ENCODE data around the gene MRNIP. TPM values are rescaled to one million over a fixed set of nuclear protein-coding genes. Genes with fewer than 3 reads are reported as not detected.
A peak's percentile ranks its signal among the peaks of the same experiment; 100 is the strongest.

Gene MRNIP
- total and polyA plus RNA-seq, 12 donors: 6.6 to 45.1 (median 12.7) TPM

GRCh38 chr5:179906294-179906794 is 47.7 kb upstream of the MRNIP start:
- 90% methylated on average over 24 of the region's 24 CpGs for WGBS, 2 donors
- intact Hi-C loops (cut with DNase I): loop anchor here in 6 of 10 donors (5.0 to 10.0 kb wide), 9 partner anchors 34 to 242 kb away; partner anchors contain the start of genes MRNIP (in 2 of the 6), RNF130 (in 2 of the 6), MGAT4B (in 1 of the 6) and SQSTM1 (in 1 of the 6)

GRCh38 chr5:179905161-179905560 is 46.5 kb upstream of the MRNIP start:
- intact Hi-C loops (cut with DNase I): loop anchor here in 6 of 10 donors (5.0 to 10.0 kb wide), 9 partner anchors 33 to 240 kb away; partner anchors contain the start of genes MRNIP (in 2 of the 6), RNF130 (in 2 of the 6), MGAT4B (in 1 of the 6) and SQSTM1 (in 1 of the 6)
- TF ChIP-seq CTCF (IDR thresholded peaks at IDR 0.05): no peak
- Histone ChIP-seq H3K4me1 (peaks cover 7 to 28% (median 20%) of the 10 kb centered on the region in 9 donors), H3K27me3 (no peaks in the 10 kb centered on the region), H3K36me3 (peaks cover 0 to 54% (median 0%) of the 10 kb centered on the region in 9 donors), H3K9me3 (no peaks in the 10 kb centered on the region), H3K4me3 (no peak overlapping the region), H3K27ac (no peak overlapping the region)
- ATAC-seq (no peak), DNase-seq (no peak)
- 87 to 93% methylated on average over 8 of the region's 8 CpGs for WGBS, 2 donors

More at GRCh38 chr5:179906294-179906794, 47.7 kb upstream of the MRNIP start:
- Histone ChIP-seq H3K27ac (peak overlapping the region in 5 of 10 donors; percentile 1 to 83 (median 81)), H3K4me3 (peak overlapping the region in 8 of 10 donors; percentile 37 to 74 (median 66)), H3K27me3 (no peaks in the 10 kb centered on the region), H3K4me1 (peaks cover 7 to 28% (median 20%) of the 10 kb centered on the region in 9 donors), H3K9me3 (no peaks in the 10 kb centered on the region), H3K36me3 (peaks cover 0 to 43% (median 0%) of the 10 kb centered on the region in 9 donors)
- DNase-seq (no peak), ATAC-seq (peak in 1 of 8 donors; percentile 6)
- no peak for TF ChIP-seq CTCF (IDR thresholded peaks at IDR 0.05)

- intact Hi-C loops (cut with DNase I): loop anchor here in 6 of 10 donors (5.0 to 10.0 kb wide), 9 partner anchors 32 to 240 kb away; partner anchors contain the start of genes MRNIP (in 2 of the 6), RNF130 (in 2 of the 6), MGAT4B (in 1 of the 6) and SQSTM1 (in 1 of the 6)
- WGBS, 2 donors: 94% methylated on average over 25 of the region's 25 CpGs
- H3K36me3 ChIP-seq: peaks cover 0 to 60% (median 2%) of the 10 kb centered on the region in 9 donors
Measured at GRCh38 chr5:179904463-179905160, 46.0 kb upstream of the MRNIP start.

More at GRCh38 chr5:179904463-179905160, 46.0 kb upstream of the MRNIP start:
- Histone ChIP-seq H3K4me1 (peaks cover 7 to 28% (median 20%) of the 10 kb centered on the region in 9 donors), H3K9me3 (no peaks in the 10 kb centered on the region), H3K4me3 (no peak overlapping the region), H3K27ac (no peak overlapping the region), H3K27me3 (no peaks in the 10 kb centered on the region)
- no peak for TF ChIP-seq CTCF (IDR thresholded peaks at IDR 0.05)
- ATAC-seq (no peak), DNase-seq (no peak)
